Mesothelial cell of epicardium (in vitro differentiated cells): ENCODE measurements around the gene FANCD2. TPM values are rescaled to one million over a fixed set of nuclear protein-coding genes. Genes with fewer than 3 reads are reported as not detected.

ENCODE experiments used
- DNase-seq, 2 experiments: peaks; one replicate each; pipeline ENCODE4 v3.0.0; 2021; ENCODE audit warnings: low spot score in 2 of 2; ENCODE audit not compliant: unreplicated experiment in 2 of 2
- H3K27ac Mint-ChIP-seq: 2 replicates; pipeline ENCODE4 v1.8.0; 2021; ENCODE audit warnings: mixed read lengths
- H3K27me3 Mint-ChIP-seq: 2 replicates; pipeline ENCODE4 v1.8.0; 2021; ENCODE audit warnings: low read depth, mixed read lengths
- H3K36me3 Mint-ChIP-seq: 2 replicates; pipeline ENCODE4 v1.8.0; 2021; ENCODE audit warnings: mixed read lengths
- H3K4me1 Mint-ChIP-seq: 2 replicates; pipeline ENCODE4 v1.8.0; 2021; ENCODE audit warnings: mixed read lengths
- H3K4me3 Mint-ChIP-seq: 2 replicates; pipeline ENCODE4 v1.8.0; 2021; ENCODE audit warnings: mild to moderate bottlenecking, moderate library complexity, mixed read lengths
- H3K9me3 Mint-ChIP-seq: 2 replicates; pipeline ENCODE4 v1.8.0; 2021; ENCODE audit warnings: mixed read lengths
- CTCF ChIP-seq: fragments of 200-600 bp; sonication (generic); IDR thresholded peaks from one replicate; pipeline ENCODE4 v1.5.0; 2021; ENCODE audit warnings: antibody characterized with exemption; ENCODE audit not compliant: unreplicated experiment
- total RNA-seq: library from RNA; stranded (reverse); gene quantifications from 3 replicates; pipeline ENCODE4 v1.2.1, GENCODE V29; 2021

FANCD2 gene
- total RNA-seq, result 17.9 to 21.1 TPM (median 20.2 TPM) in 3 replicates

- Mint-ChIP-seq H3K27me3 (no peaks in the 10 kb centered on the region), H3K4me1 (peaks cover 17% of the 10 kb centered on the region), H3K9me3 (no peaks in the 10 kb centered on the region), H3K27ac (peak within 1 kb of the TSS; percentile 92), H3K4me3 (peak within 1 kb of the TSS; percentile 95), H3K36me3 (peaks cover 2% of the 10 kb centered on the region)
- DNase-seq, result peak; percentile 79 to 98
- no peak for TF ChIP-seq CTCF
Observed at GRCh38 chr3:10026084-10026890, at the start of gene FANCD2. FANCD2 (plus strand) TSS chr3:10026437; CDS start chr3:10028658, 2,221 bp downstream.

GRCh38 chr3:9976721-9977709, 49.2 kb upstream of the FANCD2 start:
- TF ChIP-seq CTCF, result no peak
- no peaks in the 10 kb centered on the region for H3K9me3 Mint-ChIP-seq
- no peaks in the 10 kb centered on the region for H3K4me1 Mint-ChIP-seq
- no peak for DNase-seq
- no peaks in the 10 kb centered on the region for H3K27me3 Mint-ChIP-seq
- H3K4me3 Mint-ChIP-seq, result no peak overlapping the region
- H3K27ac Mint-ChIP-seq, result no peak overlapping the region
- H3K36me3 Mint-ChIP-seq, result peaks cover 22% of the 10 kb centered on the region

GRCh38 chr3:9978710-9979305, 47.4 kb upstream of the FANCD2 start:
- TF ChIP-seq CTCF, result no peak
- Mint-ChIP-seq H3K9me3 (no peaks in the 10 kb centered on the region), H3K27me3 (no peaks in the 10 kb centered on the region), H3K4me1 (no peaks in the 10 kb centered on the region), H3K36me3 (peaks cover 17% of the 10 kb centered on the region), H3K27ac (no peak overlapping the region), H3K4me3 (no peak overlapping the region)
- DNase-seq, result no peak

- Mint-ChIP-seq H3K27ac (no peak overlapping the region), H3K4me3 (no peak overlapping the region)
Observed at GRCh38 chr3:9980251-9980650, 46.0 kb upstream of the FANCD2 start.

More at GRCh38 chr3:9980251-9980650, 46.0 kb upstream of the FANCD2 start:
- DNase-seq, result no peak
- Mint-ChIP-seq H3K4me1 (no peaks in the 10 kb centered on the region), H3K27me3 (no peaks in the 10 kb centered on the region), H3K9me3 (no peaks in the 10 kb centered on the region), H3K36me3 (peaks cover 9% of the 10 kb centered on the region)
- TF ChIP-seq CTCF, result no peak
